COLO829 (cell line): Measurements from ENCODE around the gene PARP1.
A peak's percentile ranks its signal among the peaks of the same experiment; 100 is the strongest.
"Not testable (repeated sequence)": the region's sequence is repeated elsewhere in the genome, so short reads cannot be mapped to it uniquely, and the experiment has no call there.

Experiments
- DNase-seq: peaks from one replicate; pipeline ENCODE4 v3.0.0; 2012; ENCODE audit warnings: low spot score

Gene PARP1

DNA sequence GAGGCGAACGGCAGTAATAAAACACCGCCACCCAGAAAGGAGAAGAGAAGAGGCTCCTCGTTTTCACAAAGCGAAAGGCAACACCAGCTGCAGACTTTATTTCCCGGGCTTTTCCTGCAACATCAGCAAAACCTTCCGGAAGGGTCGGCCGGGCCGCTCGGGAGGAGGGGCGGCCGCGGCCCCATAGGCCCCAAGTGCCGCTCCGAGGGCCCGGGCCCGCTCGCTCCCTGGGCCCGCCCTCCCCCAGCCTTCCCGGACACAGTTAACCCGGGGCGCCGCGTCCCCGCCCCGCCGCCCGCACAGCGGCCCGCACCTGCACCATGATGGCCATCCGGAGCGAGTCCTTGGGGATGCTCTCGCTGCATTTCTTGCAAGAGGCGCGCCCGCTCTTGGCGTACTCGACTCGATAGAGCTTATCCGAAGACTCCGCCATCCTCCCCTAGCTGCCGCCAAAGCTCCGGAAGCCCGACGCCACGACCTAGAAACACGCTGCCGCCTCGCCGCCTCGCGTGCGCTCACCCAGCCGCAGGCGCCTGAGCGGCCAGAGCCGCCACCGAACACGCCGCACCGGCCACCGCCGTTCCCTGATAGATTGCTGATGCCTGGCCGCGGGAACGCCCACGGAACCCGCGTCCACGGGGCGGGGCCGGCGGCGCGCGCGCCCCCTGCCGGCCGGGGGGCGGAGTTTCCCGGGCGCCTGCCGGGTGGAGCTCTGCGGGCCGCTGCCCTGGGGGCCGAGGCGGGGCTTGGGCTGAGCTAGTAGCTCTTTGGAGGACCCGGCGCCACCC, at the start of gene PARP1:
Gene PARP1, minus strand, starts transcription at position 597 of the 788 bp plus-strand sequence. Its CDS starts 164 bp downstream, at position 433.
- DNase-seq: peak; percentile 94

DNA sequence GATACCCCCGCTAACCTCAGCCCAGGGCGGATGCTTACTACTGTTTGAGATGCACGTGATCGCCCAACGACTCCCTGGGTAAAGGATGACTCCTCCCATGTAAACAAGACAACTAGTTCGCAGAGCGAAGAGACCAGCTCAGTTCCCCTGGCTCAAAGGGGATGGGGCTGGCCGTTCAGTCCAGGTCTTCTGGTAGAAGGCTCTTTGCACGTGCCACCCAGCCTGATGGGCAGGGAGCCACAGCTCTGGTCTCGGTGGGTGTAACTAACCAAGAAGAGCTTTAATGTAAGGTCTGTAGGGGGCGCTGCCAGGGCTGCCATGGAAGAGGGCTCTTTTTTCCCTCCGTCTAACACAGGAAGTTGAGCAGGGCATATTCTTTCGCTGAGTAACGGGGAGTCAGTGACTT, 49.4 kb upstream of the PARP1 start:
- no peak for DNase-seq

DNA sequence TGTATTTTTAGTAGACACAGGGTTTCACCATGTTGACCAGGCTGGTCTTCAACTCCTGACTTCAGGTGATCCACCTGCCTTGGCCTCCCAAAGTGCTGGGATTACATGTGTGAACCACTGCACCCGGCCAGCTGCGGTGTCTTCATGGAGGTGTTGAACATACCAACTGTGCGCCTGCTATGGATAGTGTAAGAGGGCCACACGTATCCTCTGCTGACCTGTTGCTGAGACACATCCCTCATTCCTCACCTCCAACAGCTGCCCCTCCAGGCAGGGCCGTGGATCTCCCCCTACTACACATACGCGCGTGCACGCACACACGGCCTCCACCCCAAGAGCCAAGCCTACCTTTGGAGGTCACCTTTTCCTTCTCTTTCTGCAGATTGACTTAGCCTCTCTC, 48.0 kb upstream of the PARP1 start:
- DNase-seq: no peak

DNA sequence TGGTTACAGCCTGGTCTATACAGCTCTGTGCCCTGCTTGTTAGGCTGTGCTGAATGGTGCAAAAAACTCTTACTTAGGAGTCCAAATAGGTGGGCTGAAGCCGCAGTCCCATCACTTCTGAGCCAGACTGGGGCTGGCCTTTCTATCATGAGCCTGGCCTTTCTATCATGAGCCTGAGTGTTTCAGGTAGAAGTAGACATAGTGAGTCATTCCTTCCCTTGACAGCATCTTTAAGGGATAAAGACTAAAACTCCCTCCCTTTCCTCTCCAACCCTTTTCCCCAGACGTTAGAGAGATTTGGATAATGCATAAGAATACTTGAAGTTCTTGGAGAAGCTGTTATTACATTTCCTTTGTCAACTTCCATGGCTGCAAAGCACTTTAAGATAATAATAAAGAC, 46.5 kb upstream of the PARP1 start:
- DNase-seq: no peak

DNA sequence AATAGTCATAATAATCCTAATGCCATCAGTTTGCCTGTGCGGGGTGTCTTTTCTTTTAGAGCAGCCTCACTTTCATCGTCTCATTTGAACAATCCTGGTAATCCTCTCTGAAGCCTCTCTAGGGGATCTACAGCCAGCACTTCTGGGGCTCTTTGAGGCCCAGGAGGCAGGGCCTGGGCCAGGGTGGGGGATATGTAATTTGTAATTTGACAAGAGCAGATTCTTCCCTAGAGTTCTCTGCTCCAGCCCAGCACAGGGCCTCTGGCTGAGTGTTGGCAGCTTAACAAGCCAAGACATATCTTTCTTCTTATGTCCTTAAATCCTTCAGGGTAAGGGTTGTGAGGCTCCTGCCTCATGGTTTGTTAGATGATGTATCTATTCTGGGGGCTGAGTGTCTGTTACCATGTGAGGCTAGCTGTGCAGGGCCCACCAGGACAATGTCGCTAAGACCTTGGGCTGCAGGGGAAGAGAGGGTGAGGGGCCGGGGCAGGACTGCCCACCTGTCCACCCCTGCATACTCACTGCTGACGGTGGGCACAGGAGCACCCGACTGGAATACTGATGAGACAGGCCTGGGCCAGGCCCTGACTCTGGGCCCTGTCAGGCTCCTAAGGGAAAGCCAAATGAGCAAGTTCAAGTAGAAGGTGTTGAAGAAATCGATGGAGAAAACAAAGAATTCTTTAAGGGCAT, 45.3 kb upstream of the PARP1 start:
- no peak for DNase-seq

DNA sequence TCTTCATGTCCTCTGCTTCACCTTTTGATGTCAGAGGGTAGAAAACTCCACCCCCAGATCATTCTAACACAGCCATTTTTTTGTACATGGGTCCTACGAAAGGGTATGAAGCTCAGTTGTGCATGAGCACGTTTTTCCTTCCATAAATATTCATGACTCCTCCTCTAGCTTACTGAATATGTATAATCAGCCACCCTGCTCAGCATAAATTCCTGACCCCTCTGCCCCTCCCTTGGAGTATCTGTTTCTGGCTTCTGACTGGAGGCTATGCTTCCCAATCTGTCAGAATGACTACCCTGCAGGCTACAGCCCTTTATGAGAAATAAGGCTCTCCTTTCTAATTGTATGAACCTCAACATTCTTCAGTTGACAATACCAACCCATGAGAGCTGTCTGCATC, 42.8 kb upstream of the PARP1 start:
- DNase-seq: no peak

DNA sequence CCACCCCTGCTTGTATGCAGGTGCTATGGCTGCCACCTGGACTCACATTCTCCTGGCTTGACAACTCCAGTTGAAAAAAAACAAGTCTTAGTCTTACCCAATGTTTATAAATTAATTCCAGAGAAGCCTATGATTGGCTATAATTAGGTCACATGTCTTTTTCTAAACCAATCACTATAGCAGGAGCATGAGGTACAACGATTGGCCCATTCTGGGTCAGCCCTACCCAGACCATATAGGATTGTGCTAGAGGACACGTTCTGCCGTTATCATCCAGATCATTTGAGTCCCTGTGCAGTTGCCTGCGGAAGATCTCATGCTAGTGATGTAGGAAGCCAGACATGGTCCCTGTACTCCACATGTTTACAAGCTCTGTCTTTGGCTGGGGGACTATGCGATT, 41.9 kb upstream of the PARP1 start:
- DNase-seq: no peak

DNA sequence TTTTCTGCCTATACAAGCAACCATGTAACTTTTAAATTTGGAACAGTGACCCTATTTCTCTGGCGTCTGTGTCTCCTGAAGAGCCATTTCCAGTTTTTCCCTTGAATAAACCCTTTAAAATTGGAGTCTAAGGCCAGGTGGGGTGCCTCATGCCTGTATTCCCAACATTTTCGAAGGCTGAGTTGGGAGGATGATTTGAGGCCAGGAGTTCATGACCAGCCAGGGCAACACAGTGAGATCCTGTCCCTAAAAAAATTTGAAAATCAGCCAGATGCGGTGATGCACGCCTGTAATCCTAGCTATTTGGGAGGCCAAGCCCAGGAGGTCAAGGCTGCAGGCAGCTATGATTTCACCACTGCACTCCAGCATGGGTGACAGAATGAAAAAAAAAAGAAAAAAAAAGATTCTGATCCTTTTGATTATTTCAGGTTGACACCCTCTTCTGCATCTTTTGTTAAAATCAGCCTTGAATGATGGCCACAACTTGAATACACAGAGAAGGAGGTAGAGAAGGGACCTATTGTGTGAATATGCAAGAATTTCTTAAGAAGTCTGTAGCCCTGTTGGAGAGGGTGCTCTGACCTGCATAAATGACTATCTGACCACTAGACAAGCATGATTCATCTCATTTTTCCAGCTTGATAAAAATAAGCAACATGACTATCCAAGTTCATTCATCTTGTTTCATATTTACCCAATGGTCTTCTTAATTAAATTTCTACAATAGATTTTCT, 40.2 kb upstream of the PARP1 start:
- peak; percentile 56 for DNase-seq

DNA sequence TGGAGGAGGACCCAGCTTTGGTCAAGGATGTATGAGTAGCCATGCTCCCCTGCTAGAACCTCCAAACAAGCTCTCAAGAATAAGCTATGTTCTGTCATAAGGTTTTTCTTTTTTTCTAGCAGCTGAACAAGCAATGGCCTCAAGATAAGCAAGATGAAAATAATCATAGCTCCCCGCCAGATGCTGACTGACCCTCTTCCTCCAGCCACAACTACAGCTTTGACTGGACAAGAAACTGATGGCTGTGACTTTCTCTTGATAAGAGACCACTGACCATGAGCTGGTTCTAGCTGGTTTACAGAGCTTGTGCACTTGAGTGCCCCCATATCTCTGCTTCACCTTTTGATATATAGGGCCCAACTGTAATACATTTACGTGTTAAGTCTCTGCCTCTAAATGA, 38.2 kb upstream of the PARP1 start:
- DNase-seq: no peak

DNA sequence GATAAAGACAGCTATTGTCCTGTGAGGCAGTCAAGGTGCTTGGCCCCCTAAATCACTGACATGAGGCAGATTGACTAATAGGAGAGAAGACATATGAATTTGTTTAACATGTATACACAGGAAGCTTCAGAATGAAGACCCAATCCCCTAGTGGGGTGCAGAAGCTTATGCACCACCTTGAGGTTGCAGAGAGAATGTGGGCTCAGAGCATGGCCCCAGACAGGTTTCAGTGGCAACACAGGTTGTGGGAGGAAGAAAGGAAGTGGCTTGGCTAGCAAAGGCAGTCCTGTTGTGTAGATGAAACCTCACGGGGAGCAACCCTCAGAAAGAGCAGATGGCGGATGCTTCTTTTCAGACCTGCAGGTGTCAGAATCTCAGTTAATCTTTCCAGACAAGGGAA, 37.0 kb upstream of the PARP1 start:
- DNase-seq: no peak

DNA sequence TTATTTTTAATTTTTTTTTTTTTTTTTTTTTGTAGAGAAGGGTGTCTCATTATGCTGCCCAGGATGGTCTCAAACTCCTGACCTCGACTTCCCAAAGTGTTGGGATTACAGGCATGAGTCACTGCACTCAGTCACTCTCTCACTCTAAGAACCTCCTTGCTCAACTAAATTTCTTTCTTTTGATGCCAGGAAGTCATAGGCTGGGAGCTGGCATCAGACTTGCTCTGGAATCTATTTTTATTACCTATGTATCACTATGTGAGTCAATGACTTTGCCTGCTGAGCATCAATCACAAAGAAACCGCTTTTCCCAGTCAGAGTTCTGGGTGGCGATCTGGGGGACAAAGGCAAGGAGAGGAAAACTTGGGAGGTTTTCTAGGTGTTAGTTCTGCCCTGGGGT, 35.5 kb upstream of the PARP1 start:
- no peak for DNase-seq

DNA sequence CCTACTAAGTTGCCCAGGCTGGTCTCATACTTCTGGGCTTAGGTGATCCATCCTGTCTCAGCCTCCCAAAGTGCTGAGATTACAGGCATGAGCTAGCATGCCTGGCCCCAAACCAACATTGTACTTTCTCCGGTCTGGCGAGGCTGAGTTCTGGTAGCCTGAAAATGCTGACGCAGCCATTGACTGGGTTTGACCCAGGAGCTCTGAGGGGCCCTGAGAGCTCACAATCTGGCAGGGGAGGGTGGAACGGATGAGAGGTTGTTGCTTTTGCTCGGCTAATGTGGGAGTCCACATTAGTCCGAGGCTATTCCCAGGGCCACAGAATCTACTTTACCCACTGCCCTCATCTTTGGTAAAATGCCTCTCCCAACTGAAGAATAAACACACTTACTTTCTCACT, 35.1 kb upstream of the PARP1 start:
- DNase-seq: no peak

DNA sequence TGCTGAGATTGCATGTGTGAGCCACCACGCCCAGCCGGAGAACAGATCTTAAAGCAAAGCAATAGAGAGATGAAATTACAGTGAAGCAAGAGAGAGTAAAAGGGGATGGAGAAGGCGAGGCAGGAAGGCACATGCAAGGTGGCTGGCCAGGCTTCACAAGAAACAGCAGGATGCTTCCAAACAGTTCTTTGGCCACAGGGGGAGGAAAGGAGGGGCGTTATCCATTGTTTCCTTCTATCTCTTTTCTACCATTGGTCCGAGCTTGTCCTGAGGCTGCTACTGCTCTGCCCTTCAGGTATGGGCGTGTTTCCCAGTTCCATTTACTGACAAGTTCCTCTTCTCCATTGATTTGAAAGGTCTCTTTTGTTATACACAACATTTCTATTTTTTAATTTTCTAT, 33.7 kb upstream of the PARP1 start:
- no peak for DNase-seq

DNA sequence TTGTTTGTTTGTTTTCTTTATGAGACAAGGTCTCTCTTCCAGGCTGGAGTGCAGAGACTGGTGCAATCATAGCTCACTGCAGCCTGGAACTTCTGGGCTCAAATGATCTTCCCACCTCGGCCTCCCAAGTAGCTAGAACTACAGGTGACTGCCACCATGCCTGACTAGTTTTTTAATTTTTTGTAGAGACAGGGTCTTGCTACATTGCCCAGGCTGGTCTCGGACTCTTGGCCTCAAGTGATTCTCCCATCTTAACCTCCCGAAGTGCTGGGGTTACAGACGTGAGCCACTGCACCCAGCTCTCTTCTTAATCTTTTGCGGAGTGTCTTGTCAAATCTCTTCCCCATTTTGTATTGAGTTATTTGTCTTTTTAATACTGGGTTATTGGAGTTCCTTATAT, 32.6 kb upstream of the PARP1 start:
- no peak for DNase-seq

DNA sequence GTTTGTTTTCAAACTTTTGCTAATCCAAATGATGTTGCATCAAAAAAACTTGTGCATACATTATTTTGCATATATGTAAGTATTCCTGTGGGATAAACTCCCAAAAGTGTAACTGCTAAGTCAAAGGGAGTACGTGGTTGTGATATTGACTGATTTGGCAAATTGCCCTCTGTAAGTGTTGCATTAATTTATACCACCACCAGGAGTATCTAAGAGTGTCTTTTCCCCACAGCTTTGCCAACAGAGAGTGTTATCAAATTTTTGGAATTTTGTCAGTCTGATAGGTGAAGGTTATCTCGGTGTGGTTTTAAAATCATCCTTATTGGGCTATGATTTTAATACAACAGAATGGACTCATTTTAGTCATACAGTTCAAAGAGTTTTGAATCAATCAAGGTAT, 30.1 kb upstream of the PARP1 start:
- DNase-seq: no peak

DNA sequence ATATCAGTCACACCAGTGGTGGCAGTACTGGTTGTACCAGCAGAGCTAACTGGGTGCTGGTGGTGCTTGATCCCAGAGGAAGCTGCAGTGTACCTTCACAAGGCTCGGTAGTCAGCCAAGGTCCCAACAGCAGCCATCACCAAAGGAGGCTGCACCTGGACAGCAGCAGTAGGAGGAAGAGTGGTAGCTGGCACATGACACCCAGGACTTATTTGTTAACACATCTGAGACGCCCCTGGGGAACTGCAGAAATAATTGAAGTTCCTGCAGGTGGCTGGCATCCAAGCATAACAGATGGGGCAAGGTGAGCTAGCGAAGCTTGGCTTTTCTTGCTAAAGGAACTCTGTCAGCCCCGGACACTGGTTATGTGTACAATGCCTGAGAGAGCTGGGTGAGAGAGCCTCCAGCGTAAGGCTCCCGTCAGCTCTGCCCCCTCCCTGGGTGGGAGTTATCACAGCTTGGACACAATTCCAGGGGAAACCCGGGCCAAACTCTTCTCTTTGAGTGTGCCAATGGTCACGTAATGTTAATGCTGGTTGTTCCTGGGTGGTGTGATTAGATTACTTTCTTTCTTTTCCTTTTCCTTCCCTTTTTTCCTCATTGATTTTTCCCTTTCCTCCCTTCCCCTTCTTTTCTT, 29.1 kb upstream of the PARP1 start:
- DNase-seq: no peak

DNA sequence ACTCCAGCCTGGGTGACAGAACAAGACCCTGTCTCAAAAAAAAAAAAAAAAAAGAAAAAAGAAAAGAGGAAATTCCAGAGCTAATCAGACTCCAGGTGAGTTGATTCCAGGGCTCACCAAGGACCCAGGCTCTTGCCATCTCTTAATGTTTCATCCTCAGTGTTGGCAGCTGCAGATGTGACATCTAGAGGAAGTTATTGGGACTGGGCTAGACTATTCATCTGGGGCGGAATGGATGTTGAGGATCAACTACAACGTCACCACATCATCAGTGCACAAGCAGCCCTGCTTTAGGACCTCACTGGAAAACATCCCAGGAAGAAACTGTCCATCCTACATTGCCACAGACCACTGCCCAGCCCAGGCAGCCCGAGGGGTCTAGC, 28.6 kb upstream of the PARP1 start:
- no peak for DNase-seq

DNA sequence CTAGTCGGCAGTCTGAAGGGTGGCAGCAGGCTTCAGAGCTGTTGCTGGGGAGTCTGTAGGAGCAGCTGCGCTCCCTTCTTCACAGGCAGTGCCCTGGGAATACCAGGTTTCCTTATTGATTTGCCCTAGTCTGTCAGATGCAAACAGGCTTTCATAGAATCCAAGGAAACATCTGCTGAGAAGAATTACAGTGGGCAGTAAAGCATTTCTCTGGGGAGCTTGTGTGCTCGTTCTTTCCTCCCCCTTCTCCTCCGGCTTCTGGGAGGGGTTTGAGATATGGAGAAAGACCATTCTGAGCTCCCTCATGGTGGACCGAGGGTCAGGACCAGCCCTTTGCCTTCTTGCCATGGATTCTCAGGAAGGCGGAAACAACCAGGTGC, 25.4 kb upstream of the PARP1 start:
- no peak for DNase-seq

DNA sequence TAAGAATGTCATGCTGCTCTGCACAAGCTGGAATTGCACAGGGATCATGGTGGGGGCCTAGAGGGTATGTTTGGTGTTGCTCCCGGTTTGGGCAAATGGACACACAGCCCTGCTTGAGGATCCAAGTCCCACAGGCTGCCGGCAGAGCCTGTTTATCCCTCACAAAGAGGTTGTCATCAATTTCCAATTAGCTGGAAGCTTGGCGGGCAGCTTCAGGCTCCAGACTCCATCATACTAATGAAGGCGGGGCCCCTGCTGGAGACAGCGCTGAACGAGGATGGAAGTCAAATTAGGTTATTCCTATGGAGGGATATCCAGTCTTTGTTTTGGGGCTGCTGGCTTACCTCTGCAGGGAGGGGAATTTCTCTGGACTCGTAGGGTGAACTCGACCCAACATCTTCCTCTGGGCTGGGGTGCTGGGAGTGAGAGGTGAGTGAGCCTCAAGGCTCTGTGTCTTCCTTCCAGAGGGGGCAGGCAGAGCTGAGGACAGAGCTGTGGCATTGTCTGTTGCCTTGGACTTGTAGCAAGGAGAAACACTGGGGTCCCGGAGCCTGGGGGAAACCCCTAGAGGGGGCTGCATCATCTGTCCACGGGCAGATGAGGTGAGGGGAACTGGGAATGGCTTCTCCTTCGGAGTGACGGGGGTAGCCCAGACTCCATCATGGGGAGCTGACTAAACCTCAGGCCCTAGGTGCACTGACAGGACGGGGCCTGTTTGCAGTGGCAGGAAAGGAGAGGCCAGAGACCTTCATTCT, 24.9 kb upstream of the PARP1 start:
- no peak for DNase-seq

DNA sequence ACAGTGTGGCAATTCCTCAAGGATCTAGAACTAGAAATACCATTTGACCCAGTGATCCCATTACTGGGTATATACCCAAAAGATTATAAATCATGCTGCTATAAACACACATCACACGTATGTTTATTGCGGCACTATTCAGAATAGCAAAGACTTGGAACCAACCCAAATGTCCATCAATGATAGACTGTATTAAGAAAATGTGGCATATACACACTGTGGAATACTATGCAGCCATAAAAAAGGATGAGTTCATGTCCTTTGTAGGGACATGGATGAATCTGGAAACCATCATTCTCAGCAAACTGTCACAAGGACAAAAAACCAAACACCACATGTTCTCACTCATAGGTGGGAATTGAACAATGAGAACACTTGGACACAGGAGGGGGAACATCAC, 24.0 kb upstream of the PARP1 start:
- DNase-seq: not testable (repeated sequence)

DNA sequence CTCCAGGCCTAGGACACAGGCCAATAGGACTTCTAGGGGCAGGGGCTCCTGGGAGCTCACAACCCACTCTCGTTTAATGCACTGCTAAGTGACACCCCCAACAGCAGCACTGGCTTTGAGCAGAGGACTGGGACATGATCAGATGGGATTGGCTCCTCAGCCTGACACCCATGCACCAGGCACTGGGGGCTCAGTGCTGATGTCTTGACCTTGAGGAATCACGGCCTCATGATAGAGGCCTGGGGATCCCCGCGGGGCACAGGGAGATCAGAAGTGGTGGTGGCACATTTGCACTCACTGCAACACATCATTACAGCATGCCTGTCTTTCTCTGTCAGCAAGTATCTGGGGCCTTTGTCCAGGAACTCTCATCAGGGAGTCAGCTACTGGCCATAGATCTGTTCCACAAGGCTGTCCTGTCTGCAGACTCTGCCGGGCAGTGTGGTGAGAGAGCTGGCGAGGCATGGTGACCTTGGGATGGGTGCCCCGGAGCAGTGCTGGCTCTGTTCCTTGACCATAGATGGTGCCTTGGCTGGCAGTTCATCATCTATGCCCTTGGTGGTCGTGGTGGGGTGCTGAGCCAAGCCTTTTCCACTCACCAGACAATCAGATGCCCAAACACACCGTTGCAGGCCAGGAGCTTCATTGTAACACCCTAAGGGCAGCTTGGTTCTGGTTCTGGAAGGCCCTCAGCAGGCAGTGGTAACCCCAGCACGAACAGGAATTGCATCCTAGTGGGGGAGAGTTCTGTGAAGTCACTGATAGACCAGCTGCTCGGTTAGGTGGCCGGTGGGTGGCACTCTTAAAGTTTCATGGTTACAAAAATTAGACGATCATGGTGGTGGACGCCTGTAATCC, 22.2 kb upstream of the PARP1 start:
- no peak for DNase-seq
